ENCODE measurements around the gene DTHD1. TPM values are rescaled to one million over a fixed set of nuclear protein-coding genes. Genes with fewer than 3 reads are reported as not detected.

DTHD1 gene
- total RNA-seq, 1 donor from 2014 or later, result not detected

DNA sequence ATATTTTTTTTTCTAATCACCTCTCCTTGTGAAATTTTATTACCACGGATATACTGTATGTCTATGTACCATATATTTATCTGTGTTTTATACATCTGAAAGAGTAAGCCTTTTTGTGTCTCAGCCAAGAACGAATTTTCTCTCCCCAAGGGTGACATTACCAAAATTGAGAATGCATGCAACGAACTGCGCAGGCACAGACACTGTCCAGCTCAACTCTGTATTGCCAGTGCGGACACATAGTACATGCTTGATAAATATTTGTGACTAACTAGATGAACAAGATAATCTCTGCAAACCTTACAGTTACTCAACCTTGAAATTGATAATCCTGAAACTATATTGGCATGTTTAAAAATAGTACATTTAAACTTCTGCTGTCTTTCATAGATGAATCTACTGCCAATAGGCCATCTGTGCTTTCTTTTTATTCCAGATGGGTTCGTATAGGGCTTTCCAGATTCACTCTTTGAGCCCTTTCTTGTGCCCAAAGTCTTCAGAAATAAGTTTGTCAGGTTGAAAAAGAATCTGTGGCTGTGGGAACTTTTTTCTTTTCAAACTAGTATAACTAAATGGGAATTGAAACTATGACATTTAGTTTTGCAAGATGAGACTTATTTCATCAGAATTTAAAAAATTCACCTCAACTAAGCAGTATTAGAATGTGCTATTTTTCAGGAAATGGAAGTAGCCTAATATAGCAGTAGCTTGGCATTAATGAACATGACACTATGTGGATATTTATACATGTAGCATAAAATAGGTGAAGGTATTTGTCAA lies 38.9 kb downstream of the DTHD1 start:
- Mint-ChIP-seq H3K9me3 (peaks cover 3% of the 10 kb centered on the region), H3K27me3 (ENCODE audit: insufficient read depth, low read depth) (no peaks in the 10 kb centered on the region), H3K4me3 (no peak overlapping the region), H3K4me1 (no peaks in the 10 kb centered on the region), H3K36me3 (no peaks in the 10 kb centered on the region), H3K27ac (no peak overlapping the region)
- no peaks in the 10 kb centered on the region for H3K27me3 ChIP-seq
- H3K4me2 ChIP-seq, result no peak overlapping the region
- no peaks in the 10 kb centered on the region for H3K79me2 ChIP-seq (ENCODE audit: low read depth)
- no peak overlapping the region for H3K27ac ChIP-seq
- H3K36me3 ChIP-seq, result no peaks in the 10 kb centered on the region
- TF ChIP-seq EZH2phosphoT487 (IDR thresholded peaks at IDR 0.05), result no peak
- TF ChIP-seq, protein P1, sequence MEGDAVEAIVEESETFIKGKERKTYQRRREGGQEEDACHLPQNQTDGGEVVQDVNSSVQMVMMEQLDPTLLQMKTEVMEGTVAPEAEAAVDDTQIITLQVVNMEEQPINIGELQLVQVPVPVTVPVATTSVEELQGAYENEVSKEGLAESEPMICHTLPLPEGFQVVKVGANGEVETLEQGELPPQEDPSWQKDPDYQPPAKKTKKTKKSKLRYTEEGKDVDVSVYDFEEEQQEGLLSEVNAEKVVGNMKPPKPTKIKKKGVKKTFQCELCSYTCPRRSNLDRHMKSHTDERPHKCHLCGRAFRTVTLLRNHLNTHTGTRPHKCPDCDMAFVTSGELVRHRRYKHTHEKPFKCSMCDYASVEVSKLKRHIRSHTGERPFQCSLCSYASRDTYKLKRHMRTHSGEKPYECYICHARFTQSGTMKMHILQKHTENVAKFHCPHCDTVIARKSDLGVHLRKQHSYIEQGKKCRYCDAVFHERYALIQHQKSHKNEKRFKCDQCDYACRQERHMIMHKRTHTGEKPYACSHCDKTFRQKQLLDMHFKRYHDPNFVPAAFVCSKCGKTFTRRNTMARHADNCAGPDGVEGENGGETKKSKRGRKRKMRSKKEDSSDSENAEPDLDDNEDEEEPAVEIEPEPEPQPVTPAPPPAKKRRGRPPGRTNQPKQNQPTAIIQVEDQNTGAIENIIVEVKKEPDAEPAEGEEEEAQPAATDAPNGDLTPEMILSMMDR (IDR thresholded peaks at IDR 0.05), result no peak
- no peak for TF ChIP-seq EZH2 (IDR thresholded peaks at IDR 0.05)
- DNase-seq (ENCODE audit: low spot score), result no peak
- no peak overlapping the region for H3K4me3 ChIP-seq
- no peak overlapping the region for H2AFZ ChIP-seq (replicated peaks)
- H3F3A ChIP-seq (ENCODE audit: low read depth), result no peaks in the 10 kb centered on the region
- H3K9ac ChIP-seq, result no peak overlapping the region
- no peaks in the 10 kb centered on the region for H4K20me1 ChIP-seq (ENCODE audit: low read depth)
- H3K4me1 ChIP-seq, result no peaks in the 10 kb centered on the region
- no peaks in the 10 kb centered on the region for H3K9me3 ChIP-seq (ENCODE audit: low read depth)

DNA sequence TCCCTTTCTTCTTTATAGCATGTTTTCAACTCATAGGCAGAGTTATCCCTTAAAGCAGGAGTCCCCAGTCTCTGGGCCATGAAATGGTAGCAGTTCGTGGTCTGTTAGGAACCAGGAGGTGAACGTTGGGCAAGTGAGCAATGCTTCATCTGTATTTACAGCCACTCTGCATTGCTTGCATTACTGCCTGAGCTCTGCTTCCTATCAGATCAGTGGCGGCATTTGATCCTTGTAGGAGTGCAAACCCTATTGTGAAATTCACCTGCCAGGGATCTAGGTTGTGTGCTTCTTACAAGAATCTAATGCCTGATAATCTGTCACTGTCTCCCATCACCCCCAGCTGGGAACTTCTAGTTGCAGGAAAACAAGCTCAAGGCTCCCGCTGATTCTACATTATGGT lies 39.8 kb downstream of the DTHD1 start:
- Mint-ChIP-seq H3K9me3 (peaks cover 3% of the 10 kb centered on the region), H3K27me3 (ENCODE audit: insufficient read depth, low read depth) (no peaks in the 10 kb centered on the region), H3K4me1 (peaks cover 7% of the 10 kb centered on the region), H3K36me3 (no peaks in the 10 kb centered on the region), H3K4me3 (no peak overlapping the region), H3K27ac (no peak overlapping the region)
- Histone ChIP-seq H3K79me2 (ENCODE audit: low read depth) (no peaks in the 10 kb centered on the region), H3K9ac (no peak overlapping the region), H3K27ac (no peak overlapping the region), H3K4me3 (no peak overlapping the region), H4K20me1 (ENCODE audit: low read depth) (no peaks in the 10 kb centered on the region), H3K9me3 (ENCODE audit: low read depth) (no peaks in the 10 kb centered on the region), H3K27me3 (no peaks in the 10 kb centered on the region), H3K36me3 (no peaks in the 10 kb centered on the region), H3K4me1 (no peaks in the 10 kb centered on the region), H3F3A (ENCODE audit: low read depth) (no peaks in the 10 kb centered on the region), H3K4me2 (no peak overlapping the region), H2AFZ (replicated peaks) (no peak overlapping the region)
- DNase-seq (ENCODE audit: low spot score), result no peak
- TF ChIP-seq EZH2 (IDR thresholded peaks at IDR 0.05) (no peak), EZH2phosphoT487 (IDR thresholded peaks at IDR 0.05) (no peak)
- TF ChIP-seq, protein P1 (IDR thresholded peaks at IDR 0.05), result no peak

DNA sequence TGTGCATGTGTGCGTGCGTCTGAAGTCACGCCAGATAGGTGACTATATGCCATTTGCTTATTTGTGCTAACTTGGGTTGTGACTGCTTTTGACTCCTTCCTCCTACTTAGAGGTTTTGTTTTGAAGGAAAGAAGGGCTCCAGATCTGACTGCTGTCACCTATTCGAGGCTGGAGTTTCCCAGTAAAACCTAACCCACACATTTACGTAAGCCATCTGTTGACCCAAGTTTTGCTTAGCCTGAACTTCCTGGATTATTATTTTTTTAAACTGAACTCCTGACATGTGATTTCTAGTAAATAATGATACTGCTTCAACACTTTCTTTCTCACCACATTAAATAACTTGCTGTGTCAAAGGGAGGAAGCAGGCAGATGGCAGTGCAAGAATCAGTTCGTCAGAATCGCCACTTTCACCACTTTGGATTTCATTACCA lies 41.5 kb downstream of the DTHD1 start:
- H2AFZ ChIP-seq (replicated peaks), result no peak overlapping the region
- H3K4me3 ChIP-seq, result no peak overlapping the region
- no peak overlapping the region for H3K9ac ChIP-seq
- no peaks in the 10 kb centered on the region for H4K20me1 ChIP-seq (ENCODE audit: low read depth)
- TF ChIP-seq, protein P1 (IDR thresholded peaks at IDR 0.05), result no peak
- TF ChIP-seq EZH2 (IDR thresholded peaks at IDR 0.05) (no peak), EZH2phosphoT487 (IDR thresholded peaks at IDR 0.05) (no peak)
- no peaks in the 10 kb centered on the region for H3F3A ChIP-seq (ENCODE audit: low read depth)
- no peaks in the 10 kb centered on the region for H3K36me3 ChIP-seq
- Mint-ChIP-seq H3K9me3 (peaks cover 3% of the 10 kb centered on the region), H3K27ac (no peak overlapping the region), H3K36me3 (no peaks in the 10 kb centered on the region), H3K27me3 (ENCODE audit: insufficient read depth, low read depth) (no peaks in the 10 kb centered on the region), H3K4me3 (no peak overlapping the region), H3K4me1 (peaks cover 10% of the 10 kb centered on the region)
- H3K4me1 ChIP-seq, result no peaks in the 10 kb centered on the region
- H3K27me3 ChIP-seq, result no peaks in the 10 kb centered on the region
- no peaks in the 10 kb centered on the region for H3K79me2 ChIP-seq (ENCODE audit: low read depth)
- H3K27ac ChIP-seq, result no peak overlapping the region
- DNase-seq (ENCODE audit: low spot score), result no peak
- H3K4me2 ChIP-seq, result no peak overlapping the region
- no peaks in the 10 kb centered on the region for H3K9me3 ChIP-seq (ENCODE audit: low read depth)

Measured in neural progenitor cell (in vitro differentiated cells).